Measurements from ENCODE around the gene CLDN17.

CLDN17 gene

DNA sequence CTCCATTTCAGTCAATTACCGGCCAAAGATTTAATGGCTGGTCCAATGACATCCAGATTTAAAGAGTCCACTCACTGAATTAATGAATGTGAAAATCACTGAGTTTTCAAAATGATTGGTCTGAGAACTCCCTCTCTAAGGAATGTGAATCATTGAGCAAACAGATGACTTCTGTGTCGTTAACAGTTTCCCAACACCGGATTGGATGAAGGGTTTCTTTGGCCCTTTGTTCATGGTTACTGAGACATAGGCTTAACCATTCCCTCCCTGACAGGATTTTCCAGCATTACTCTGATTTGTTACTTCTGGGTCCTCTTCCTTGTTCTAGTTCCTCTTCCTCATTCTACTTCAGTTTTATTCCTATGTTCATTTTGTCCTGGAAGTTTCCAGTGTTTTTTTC, 1.5 kb upstream of the CLDN17 start:
- ChIA-PET CTCF (no interaction called here), POLR2A (no interaction called here)
- H3K4me3 ChIP-seq (ENCODE audit: low read depth, low read length): no peak overlapping the region
- DNase-seq (ENCODE audit: low read depth, low spot score): no peak
- TF ChIP-seq, protein P1, sequence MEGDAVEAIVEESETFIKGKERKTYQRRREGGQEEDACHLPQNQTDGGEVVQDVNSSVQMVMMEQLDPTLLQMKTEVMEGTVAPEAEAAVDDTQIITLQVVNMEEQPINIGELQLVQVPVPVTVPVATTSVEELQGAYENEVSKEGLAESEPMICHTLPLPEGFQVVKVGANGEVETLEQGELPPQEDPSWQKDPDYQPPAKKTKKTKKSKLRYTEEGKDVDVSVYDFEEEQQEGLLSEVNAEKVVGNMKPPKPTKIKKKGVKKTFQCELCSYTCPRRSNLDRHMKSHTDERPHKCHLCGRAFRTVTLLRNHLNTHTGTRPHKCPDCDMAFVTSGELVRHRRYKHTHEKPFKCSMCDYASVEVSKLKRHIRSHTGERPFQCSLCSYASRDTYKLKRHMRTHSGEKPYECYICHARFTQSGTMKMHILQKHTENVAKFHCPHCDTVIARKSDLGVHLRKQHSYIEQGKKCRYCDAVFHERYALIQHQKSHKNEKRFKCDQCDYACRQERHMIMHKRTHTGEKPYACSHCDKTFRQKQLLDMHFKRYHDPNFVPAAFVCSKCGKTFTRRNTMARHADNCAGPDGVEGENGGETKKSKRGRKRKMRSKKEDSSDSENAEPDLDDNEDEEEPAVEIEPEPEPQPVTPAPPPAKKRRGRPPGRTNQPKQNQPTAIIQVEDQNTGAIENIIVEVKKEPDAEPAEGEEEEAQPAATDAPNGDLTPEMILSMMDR (IDR thresholded peaks at IDR 0.05; ENCODE audit: insufficient read depth, low read length, missing control alignments): no peak

DNA sequence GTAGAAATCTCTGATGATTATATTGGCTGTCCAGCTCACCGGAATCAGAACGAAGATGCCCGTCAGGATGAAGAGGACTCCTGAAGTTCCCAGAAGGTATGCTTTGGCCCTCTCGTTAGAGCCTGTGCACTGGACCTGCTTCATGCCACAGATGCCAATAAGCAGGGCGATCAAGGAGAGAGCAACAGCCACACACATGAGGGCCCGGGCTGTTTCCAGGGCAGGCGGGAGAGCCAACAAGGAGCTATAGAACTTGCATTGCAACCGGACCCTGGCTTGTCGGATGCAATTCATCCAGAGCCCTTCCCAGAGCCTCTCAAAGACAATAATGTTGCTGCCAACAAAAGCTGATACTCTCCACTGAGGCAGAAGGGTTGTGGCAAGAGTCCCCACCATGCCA, 434 bp downstream of the CLDN17 start:
- DNase-seq (ENCODE audit: low read depth, low spot score): no peak
- TF ChIP-seq, protein P1 (IDR thresholded peaks at IDR 0.05; ENCODE audit: insufficient read depth, low read length, missing control alignments): no peak
- ChIA-PET POLR2A (no interaction called here), CTCF (no interaction called here)
- no peak overlapping the region for H3K4me3 ChIP-seq (ENCODE audit: low read depth, low read length)

DNA sequence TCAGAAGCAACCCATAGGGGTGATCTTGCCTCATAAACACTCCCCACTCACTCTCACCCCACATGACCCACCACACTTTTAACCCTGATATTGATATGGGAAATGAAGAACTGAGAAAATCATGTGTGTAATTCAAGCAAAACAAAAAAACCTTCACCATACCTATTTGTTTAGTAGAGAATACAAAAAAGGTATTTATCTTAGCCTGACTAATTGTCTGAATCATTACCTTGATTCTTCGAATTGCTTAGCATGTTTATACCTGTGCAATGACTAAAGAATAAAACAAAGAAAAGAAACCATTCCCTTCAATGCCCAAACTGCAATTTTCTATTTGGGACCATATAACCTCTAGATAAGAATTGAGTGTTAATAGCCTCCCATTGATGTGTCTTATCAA, 1.8 kb downstream of the CLDN17 start:
- TF ChIP-seq, protein P1 (IDR thresholded peaks at IDR 0.05; ENCODE audit: insufficient read depth, low read length, missing control alignments): no peak
- CTCF ChIA-PET: no interaction called here
- no peak for DNase-seq (ENCODE audit: low read depth, low spot score)
- POLR2A ChIA-PET: no interaction called here
- no peak overlapping the region for H3K4me3 ChIP-seq (ENCODE audit: low read depth, low read length)

DNA sequence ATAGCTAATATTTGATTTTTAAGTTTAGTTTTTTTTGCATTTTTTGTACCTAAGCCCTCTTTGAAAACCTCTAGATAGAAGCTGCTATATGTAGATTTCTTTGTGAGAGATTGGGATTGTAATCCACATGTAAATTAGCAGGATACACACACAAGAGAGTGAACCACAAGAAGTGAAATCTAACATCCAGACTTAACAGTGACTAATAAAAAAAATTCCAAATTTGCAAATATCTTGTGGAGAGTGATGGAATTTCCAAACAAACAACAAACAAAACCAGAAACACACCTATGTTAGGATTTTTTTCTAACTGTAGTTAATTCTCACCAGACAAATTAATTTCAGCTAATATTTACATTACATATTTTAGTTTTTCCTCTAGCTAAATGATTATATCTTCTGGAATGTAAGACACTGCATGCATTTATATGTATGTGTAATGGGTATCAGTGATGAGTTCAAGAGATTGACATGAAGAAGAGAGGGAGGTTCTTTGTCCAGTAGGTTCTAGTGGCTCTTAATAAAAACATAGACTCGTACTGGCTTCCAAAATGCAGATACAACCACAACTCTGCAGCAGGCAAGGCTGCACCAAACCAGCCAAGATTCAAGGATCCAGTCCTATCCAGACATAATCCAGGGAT, 12.8 kb downstream of the CLDN17 start:
- no peak overlapping the region for H3K4me3 ChIP-seq (ENCODE audit: low read depth, low read length)
- TF ChIP-seq, protein P1 (IDR thresholded peaks at IDR 0.05; ENCODE audit: insufficient read depth, low read length, missing control alignments): no peak
- CTCF ChIA-PET: no interaction called here
- DNase-seq (ENCODE audit: low read depth, low spot score): no peak
- POLR2A ChIA-PET: no interaction called here

DNA sequence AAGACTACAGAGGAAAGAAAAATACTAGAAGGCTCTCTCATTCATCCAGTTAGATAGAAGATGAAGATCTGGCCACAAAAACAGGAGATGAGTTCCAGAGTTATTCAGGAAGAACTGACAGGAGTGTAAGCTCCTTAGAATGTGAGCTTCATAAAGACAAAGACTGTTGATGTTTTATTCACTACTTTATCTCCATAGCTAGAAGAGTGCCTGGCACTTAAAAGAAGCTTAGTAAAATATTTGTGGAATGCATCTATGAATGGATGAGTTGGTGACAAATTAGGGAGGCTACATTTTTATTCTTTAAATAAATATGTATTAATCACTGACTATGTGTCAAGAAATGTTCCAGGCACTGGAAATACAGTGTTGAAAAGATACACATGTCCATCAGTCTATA, 13.8 kb downstream of the CLDN17 start:
- CTCF ChIA-PET: no interaction called here
- TF ChIP-seq, protein P1 (IDR thresholded peaks at IDR 0.05; ENCODE audit: insufficient read depth, low read length, missing control alignments): no peak

DNA sequence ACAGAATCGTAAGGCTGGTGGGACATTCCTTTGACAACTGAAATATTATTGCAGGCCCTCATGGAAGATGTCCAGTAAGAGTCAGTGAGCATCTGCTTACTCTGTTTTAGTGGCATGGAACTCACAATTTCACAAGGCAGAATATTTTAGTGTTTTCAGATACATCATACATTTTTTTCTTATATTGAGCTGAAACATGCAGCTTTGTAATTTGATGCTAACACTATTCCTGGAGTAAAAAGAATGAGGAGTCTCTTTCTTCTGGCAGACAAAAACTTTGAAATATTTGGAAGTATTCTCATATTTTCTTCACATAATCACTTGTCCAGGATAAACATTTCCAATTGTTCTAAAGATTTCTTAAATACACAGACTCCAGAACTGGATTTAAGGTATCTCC, 17.7 kb downstream of the CLDN17 start:
- ChIA-PET CTCF (no interaction called here), POLR2A (no interaction called here)
- no peak for DNase-seq (ENCODE audit: low read depth, low spot score)
- TF ChIP-seq, protein P1 (IDR thresholded peaks at IDR 0.05; ENCODE audit: insufficient read depth, low read length, missing control alignments): no peak
- no peak overlapping the region for H3K4me3 ChIP-seq (ENCODE audit: low read depth, low read length)

More for the DNA sequence above, 13.8 kb downstream of the CLDN17 start:
- no peak for DNase-seq (ENCODE audit: low read depth, low spot score)
- POLR2A ChIA-PET: no interaction called here
- H3K4me3 ChIP-seq (ENCODE audit: low read depth, low read length): no peak overlapping the region
